Activated CD4-positive, alpha-beta T cell treated with anti-CD3 and anti-CD28 coated beads, Interleukin-2, amount 50 U/mL, for 16 hours (primary cell): Measurements from ENCODE around the gene USP22.

Experiments used
- DNase-seq: peaks from one replicate; pipeline ENCODE4 v3.0.0-alpha.2; 2020

The USP22 gene

DNA sequence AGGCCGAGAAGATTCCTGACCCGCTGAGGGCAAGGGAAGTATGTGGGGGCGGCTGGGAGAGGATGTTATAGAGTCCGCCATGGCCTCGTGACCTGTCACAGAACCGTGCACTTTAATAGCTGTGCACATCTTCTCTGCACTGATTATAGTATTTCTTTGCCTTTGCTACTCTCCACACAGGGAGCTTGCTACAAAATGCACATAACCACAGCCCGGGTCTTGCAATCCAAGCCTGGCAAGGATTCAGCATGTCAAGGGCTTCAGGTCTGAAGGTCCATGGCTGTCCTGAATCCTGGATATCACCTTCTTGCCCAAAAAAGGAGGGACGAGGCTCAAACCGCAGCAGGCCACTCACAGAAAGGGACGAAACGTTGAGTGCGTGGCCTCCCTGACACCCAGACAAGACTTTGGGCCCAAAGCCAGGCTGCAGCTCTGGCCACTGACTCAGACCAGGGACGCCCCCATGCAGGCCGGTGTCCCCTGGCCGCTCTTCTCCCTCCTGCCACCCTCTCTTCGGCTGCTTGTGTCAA lies 43.7 kb downstream of the USP22 start:
- no peak for DNase-seq

DNA sequence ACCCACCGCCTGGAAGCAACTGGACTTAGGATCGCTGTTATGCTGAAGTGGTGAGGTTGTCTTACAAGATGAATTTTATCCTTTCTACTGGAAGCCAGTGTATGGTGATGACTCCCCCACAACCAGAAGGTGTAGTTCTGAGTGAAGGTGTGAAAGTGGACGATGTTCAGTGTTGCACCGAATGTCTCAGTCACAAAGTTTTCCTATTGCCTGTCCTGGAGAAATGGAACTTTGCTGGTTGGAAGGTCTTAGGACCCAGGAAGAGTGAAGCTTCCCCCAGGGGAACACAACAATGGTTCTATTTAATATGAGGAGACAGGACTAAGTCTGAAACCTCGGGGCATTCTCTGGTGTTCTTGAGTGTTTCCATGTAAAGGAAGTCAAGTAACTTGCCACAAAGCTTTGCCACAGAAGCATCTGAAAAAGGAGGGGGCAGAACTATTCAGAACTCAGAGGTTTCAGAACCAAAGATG lies 44.2 kb downstream of the USP22 start:
- DNase-seq, result no peak

DNA sequence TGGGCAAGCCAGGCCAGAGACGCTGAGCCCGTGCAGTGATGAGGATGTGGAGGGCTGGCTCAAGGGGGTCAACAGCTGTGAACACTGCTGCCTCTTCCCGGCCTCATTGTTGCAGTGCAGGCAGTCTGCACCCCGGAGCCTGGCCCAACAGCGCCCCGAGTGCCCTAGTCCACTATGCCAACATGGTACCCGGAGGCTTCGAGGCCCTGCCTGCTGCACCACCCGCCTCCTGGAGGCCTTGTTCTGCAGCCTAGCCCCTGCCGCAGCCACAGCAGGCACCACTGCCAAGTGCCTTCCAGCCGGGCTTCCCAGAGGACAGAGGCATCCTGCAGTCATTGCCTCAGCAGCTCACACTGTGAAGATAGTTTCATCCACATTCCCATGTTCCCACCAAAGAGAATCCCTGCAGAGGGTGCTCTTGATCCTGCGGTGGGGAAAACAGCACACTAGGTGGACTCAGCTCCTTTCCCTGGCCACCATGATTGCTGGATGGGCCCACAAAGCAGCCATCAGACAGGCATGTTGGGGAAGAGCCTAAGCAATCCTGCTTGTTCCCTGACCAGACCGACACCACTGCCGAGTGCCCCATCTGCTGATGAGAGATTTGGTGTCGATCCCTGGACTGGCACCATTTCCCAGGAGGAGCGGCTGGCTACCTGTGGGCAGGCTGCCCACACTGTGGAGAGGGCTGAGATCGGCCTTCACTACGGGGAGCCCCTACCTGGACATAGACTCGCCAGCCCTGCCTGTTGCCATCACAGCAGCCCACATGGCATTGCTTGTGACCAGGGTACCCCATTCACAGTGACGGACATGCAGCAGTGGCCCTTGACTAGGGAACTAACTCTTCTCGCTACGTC lies 44.9 kb downstream of the USP22 start:
- DNase-seq, result no peak

DNA sequence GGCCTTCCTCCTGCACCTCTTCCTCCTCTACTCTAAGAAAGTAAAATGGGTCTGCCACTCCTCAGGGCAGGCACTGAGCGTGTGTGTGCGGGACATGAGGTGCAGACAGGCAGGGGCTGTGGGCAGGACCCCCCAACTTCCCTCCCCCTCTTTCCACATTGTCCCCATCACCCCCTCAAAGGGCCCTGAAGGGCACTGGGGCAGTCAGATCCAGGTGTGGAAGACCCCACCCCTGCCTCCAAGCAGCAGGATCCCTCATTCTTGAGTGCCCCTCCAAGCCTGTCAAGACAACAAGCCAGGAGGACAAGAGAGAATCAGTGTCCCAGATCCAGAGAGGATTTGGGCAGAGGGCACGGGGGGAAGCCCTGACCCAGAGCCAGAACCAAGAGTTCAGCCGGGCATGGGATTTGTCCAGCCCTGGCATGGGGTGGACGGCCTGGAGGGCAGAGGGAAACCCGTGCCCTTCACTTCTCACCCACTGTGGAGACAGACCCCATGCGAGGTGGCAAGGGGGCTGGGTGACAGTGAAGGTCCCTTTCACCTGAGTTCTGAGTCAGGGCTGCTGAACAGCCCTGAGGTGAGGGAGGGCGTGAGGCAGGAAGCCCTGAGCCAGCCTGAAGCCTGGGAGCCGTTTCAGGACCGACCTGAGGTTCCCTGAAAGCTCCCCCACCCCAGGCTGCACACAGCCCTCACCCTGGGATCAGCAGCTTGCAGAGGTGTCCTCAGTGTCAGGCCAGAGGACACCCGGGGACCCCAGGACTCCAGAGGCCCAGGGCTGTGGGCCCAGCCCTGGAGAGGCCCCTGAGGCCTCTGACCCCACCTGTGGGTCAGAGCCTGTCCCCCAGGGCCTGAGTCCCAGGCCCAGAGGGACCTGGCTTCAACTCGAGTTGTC lies 45.8 kb downstream of the USP22 start:
- DNase-seq, result no peak

DNA sequence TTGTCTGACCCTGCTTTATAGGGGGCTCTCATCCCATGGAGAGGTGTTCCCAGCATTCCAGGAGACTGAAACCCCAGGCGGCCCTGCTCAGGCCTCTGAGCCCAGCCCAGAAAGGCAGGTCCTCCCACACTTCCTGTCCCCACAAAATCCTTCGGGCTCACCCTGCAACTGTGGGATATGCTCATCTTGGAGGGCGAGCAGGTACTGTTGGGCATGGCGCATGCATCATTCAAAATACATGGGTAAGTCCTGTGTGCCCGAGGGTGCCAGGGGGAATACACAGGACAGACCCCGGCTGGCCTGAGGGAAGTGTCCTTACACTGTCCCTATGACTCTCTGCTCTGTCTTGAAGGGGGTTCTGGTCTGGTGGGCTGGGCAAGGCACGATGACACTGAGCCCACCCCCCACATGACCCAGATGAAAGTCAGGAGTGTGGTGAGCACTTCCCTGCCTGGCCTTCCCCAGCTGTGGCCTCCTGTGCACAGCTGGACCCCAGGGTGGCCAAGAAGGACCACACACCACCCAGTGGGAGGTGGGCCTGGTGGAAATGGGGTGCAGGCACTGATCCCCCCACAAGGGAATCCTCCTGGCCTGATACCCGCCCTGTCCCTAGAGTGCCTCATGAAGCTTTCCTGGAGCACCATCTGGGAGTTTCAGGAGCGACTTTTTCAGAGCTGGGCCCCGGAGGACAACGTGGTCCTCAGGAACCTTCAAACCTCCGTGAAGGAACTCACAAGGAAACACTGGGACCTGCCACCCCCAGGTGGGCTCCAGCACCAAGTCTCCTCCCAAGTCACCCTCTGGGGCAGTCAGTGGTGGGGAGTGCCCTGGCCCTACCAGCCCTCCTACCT lies 46.7 kb downstream of the USP22 start:
- no peak for DNase-seq

DNA sequence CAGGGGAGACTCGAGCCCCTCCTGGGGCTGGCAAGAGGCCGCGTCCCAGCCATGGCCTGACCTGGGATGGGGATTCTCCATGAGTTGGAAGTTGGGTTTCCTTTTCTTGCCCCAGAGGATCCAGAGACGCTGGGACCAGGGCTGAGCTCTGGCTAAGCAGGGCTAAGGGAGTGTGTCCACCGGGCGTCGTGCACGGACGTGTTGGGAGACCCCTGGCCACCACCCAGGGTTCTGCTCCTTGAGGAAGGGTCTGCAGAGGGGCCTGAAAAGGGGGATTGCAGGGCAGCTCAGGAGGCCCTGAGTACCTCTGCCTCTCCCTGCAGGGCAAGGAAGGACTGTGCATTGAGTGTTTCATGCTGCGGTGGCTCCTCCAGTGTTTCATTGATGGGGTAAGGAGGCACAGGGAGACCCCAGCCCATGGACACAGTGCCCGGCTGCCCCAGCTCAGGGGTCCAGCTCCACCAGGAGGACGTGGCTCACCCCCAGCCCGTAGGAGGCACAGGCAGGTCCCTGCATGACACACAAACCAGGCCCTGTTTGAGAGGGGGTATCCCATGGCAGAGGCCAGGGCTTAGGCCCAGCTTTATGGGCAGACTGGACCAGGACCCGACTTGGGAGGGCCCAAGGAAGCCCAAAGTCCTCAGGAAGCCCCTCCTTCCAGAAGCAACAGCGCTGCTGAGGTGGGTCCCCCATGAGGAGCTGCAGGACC lies 47.5 kb downstream of the USP22 start:
- DNase-seq, result no peak

DNA sequence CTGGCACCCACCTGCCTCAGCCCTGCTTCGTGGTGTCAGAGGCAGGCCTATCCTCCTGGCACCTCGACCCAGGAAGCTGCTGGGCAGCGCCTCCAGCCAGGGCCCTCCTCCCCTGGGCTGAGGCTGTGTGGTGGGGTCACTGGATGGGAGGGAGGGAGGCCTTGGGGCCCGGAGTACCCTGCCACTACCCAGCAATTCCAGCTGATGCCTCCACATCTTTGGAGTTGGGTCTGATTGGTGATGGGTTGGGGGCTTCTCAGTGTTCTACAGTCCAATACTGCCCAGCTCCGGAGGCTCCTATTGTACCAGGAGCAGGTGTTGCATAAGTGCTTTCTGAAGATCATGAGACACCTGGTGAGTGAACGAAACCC lies 48.0 kb downstream of the USP22 start:
- DNase-seq, result no peak

DNA sequence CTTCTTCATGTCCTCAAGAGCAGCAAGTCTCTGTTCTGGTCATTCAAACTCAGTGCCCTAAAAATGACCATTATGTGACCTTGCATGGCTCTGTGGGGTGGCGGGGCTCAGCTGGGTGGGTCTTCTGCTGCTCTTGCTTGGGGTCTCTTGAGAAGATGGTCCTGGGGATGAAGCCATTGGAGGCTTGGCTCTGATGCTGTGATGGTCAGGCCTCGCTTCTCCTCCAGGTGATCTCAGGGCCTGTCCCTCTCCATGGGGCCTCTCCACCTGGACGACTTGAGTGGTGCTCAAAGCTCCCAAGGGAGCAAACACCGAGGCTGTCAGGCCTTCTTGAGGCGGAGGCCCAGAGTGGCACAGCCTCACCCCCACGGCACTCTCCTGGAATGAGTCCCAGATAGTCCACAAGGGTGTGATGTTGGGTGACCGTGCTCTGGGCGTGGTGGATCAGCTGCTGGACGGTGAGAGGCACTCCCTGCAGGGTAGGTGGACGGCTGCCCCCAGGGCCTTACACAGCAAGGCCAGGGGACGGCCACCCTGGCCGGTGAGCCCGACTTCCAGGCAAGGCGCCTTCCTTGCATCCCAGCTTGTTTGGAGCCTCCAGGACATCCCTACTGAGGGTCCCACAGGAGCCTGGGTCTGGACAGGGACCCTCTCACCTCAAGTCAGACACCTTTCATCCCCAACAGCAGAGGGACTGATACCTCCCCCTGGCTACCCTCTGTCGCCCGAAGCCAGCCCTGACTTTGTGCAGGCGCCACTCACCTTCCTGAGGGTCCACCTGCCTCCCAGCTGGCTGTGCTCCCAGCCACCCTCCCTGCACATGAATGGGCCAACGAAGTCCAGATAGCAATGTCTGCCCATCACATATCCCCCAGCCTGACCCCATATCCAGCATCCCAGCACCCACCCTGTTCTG lies 48.7 kb downstream of the USP22 start:
- no peak for DNase-seq

DNA sequence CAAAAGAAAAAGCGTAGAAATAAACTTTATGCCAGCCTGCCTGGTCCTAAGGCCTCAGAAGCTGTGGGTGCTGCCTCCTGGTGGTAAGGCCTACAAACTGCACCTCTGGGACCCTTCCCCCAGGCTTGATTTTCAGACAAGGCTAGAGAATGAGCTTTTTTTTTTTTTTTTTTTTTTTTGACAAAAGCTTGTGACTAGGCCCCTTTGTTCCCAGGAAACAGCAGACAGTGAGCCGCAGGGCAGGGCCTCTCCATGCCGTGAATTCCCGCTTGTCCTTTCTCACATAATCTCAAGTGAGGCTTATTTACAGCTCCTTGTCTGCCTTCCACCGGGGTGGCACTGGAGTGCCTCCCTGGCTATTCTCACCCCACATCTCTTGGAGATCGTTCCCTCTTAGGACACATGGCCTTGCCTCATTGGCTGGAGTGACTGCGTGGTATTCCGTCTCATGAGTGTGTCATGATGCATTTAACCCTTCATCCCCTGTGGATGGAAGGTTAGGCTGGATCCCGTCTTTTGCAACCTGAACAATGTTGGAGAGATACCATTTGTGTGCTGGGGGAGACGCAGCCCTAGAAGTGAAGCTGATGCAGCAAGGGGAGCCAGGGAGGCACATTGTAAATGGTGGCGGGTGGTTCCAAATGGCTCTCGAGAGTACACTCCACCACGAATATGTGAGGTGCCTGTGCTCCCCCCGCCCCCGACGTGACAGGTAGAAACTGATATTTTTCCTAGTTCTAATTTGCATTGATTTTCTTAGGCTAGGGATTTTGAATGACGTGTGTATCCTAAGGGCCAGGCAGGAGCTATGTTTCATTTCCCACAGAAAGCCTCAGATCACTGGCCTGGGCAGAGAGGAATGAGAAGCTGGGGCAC lies 49.6 kb downstream of the USP22 start:
- peak; percentile 69 for DNase-seq

DNA sequence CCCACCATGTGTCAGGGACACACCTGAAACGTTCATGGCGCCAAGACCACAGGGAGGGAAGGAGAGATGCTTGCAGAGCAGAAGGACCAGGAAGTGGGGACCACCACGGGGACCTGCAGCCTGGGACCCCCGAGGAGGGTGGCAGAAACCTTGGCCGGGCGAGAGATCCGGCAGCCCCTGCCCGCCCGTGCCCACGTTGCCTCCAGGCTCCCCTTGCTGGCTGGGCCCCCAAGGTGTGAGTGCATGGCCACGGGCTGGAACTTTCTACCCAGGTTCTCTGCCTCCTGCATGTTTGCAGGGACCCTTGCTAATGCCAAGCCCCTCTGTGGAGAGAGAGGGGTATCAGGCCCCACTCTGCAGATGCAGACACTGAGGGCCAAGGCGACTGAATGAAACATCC lies 50.4 kb downstream of the USP22 start:
- no peak for DNase-seq

DNA sequence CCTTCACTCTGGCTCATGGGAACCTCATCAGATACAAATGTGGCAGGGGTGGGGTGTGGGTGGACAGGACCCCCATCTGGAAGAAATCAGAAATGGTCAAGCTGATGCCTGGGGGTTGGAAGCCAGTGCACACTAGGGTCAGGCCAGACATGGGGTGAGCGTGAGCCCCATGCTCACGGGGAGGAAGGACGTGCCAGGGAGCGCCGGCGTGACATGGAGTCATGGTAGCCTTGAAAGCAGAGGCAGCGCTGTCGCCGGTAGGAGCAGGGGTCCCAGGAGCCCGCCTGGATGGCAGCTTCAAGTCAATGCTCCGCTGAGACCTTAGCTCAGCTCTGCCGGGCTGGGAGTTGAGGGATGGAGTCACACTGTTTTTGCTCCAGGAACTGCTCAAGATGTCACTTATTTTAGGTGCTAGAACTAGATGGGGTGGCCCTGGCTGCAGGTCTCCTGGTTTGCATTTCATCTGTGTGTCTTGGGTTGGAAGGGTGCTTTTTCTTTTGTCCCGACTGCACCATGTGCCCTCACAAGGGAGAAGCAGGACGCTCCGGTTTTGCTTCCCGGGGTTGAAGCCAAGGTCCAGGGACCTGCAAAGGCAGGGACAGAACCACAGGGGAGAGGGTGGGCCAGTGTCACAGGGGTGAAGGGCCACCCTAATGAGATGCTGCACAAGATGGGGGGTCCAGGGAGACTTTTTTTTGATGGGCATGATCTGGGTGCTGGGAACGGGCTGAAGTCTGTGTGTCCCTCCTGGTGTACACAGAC lies 51.4 kb downstream of the USP22 start:
- no peak for DNase-seq

DNA sequence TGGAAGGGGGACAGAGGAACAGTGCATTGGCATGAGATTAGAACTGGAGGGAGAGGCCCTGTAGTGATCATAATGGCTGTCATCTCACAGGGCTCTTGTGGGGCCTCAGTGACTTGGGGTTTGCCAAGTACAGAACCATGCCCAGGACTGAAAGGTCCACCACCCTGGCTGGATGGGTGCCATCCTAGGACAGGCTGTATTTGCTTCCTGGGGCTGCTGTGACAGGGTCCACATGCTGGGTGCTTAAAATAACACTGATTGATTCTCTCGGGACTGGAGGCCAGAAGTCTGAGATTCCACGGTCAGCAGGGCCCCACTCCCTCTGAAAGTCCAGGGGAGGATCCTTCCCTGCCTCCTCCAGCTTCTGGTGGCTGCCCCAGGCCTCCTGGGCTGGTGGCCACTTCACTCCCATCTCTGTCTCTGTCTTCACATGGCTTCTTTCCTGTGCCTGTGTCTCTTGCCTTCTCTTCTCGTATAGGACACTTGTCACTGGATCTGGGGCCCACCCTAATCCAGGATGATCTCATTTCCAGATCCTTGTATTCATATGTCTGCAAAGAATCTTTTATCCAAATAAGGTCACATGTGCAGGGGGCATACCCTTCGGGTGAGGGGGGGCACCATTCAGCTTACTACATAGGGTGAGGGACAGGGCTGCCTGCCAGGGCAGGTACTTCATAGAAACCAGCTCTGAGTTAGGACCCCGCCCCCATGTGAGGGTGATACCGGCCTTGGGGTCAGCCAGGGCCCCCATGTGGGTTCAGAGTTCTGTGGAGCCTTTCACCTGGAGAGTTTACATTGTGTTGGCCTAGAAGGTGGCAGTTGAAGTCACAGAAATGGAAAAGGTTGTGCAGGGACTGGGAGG lies 52.6 kb downstream of the USP22 start:
- no peak for DNase-seq

DNA sequence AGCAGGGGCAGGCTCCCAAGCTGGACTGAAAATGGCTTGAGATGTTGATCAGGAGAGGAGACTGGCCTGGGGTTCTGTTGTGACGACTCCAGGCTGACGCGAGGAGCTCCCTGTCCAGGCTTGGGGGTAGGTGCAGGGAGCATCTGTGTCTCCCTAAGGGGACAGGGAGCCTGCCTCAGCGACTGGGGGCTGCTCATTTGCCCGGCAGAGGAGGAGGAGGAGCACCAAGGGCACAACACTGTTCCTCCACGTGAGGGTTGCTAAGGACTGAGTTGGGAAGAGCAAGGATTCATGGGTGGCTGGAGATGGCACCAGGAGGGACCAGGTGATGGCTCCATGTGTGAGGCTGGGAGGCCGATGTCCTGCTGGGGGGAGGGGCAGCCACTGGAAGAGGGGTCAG lies 53.3 kb downstream of the USP22 start:
- no peak for DNase-seq

DNA sequence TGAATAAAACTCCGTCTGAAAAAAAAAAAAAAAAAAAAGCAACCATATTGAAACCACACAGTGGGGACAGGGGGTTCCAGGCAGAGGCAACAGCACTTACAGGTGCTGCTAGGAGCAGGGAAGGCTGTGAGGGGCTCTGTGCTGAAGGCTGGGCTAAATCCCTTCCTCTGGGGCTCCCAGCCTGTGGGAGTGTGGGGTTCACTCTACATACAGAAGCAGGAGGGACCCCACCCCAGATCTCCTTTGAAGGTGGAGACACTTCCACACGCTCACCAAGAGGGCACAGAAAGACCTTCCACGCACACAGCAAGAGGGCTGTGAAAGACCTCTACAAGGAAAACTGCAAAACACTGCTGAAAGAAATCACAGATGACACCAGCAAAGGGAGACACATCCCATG lies 53.9 kb downstream of the USP22 start:
- DNase-seq, result no peak

DNA sequence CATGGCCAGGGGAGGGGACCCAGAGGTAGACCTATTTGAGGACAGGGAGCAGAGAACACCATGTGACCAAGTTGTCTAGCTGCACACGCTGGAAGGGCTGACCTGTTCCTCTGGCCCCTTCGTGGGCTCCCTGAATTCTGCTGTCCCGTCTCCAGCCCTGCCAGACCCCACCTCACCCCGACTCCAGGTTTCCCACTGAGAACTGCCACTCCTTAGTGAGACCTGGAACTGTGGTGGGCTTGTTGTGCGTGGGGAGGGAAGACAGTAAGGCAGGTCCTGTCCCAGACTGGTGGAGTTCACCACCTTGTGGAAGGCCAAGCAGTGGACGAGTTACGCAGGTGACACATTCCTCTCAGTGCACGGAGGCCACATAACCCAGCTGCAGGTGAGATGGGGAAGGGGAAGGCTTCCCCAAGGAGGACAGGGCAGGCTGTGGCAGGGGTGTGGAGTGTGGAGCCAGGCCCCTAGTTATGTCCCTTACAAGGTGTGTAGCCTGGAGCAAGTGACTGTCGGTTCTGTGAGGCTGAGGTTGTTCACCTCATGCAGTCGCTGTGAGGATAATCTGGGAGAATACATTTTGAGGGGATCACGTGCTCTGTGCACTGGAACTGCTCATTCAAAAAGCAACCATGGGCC lies 54.7 kb downstream of the USP22 start:
- DNase-seq, result no peak

DNA sequence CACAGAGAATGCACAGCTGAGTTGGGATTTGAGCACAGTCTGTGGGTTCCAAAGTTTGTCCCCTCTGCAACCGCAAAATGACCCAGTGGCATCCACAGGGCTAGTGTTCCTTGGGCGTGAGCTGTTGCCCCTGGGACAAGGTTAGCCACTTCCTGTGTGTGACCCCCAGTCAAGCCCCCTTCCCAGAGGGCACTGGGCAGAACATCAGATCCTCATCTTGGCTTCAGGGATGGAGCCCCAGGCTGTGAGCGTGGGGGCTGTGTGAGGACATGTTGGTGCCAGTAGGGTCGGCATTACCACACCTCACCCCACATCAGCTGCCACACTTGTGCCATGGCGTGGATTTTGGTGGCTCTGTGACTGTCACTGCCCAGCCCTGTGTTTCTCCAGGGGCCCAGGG lies 55.3 kb downstream of the USP22 start:
- no peak for DNase-seq

DNA sequence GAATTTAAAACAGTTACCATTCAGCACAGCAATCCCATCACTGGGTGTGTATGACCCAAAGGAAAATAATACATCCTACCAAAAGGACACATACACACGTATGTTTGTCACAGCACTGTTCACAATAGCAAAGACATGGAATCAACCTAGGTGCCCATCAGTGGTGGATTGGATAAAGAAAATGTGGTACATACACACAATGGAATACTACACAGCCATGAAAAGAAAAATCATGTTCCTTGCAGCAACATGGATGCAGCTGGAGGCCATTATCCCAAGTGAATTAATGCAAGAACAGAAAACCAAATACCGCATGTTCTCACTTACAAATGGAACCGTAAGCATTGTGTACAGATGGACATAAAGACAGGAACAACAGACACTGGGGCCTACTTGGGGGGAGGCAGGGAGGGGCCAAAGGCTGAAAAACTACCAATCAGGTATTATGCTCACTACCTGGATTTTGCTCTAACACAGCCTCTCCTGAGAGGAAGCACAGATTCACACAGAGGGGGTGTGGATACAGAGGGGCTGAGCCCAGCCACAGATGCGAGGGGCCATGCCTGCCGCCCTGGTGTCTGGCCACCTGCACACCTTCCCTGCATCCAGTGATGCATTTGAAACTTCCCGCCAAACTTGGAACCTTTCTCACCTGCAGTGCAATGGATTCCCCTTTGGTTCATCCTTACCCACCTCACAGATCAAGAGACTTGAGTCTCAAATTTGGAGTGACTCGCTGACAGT lies 55.9 kb downstream of the USP22 start:
- no peak for DNase-seq
